Suprapubic skin (tissue), 3 donors: ENCODE data around the gene ENKD1.

Experiments
- EP300 ChIP-seq: sonication (generic); formaldehyde crosslinking; IDR thresholded peaks from one replicate; pipeline ENCODE4 v1.6.1; 2017; ENCODE audit warnings: antibody characterized with exemption
- TF ChIP-seq, protein P1 (sequence below), 2 donors: fragments of 200-600 bp in 1 of 2; fragments of 450-650 bp in 1 of 2; sonication (generic) in 1 of 2; IDR thresholded peaks; one replicate each; pipeline ENCODE4 v1.5.1; 2016 to 2019; ENCODE audit warnings: antibody characterized with exemption in 2 of 2, mild to moderate bottlenecking in 1 of 2, moderate library complexity in 1 of 2

DNA sequence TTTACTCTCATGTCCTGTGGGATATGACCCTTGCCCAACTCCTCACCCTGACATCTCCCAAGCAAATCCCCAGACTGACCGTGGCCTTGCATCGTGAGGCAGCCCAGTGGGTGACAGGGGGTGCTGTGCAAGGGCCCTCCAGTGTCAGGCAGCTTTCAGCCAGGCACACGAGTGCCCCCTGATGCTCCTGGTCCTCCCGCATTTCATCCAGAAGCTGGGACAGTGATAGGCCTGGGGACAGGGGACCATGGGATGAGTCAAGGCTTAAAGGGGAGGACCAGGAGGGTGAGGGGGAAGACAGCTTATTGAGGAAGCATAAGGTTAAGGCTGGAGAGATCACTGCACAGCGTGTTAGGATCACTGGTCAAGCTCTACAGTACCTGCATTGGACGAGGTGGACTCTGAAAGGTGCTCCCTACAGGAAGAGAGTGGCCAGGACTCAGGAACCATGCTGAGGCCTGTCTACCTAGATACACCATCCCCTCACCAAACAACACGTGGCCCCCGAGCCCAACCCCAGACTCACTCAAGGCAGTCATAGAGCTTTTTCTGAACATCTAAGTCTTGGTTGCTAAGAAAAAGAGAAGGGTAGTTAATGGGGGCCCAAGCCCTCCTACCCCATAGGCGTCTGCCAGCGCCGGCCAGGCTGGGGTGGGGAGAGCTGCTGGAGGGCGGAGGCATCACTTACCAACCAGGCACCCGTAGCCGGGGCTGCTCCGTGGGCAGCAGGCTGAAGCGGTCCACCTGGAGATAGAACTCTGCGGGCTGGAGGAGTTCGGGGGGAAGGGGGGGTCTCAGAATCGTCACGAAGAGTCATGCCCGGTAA, 7.5 kb downstream of the ENKD1 start:
- TF ChIP-seq, protein P1, sequence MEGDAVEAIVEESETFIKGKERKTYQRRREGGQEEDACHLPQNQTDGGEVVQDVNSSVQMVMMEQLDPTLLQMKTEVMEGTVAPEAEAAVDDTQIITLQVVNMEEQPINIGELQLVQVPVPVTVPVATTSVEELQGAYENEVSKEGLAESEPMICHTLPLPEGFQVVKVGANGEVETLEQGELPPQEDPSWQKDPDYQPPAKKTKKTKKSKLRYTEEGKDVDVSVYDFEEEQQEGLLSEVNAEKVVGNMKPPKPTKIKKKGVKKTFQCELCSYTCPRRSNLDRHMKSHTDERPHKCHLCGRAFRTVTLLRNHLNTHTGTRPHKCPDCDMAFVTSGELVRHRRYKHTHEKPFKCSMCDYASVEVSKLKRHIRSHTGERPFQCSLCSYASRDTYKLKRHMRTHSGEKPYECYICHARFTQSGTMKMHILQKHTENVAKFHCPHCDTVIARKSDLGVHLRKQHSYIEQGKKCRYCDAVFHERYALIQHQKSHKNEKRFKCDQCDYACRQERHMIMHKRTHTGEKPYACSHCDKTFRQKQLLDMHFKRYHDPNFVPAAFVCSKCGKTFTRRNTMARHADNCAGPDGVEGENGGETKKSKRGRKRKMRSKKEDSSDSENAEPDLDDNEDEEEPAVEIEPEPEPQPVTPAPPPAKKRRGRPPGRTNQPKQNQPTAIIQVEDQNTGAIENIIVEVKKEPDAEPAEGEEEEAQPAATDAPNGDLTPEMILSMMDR (IDR thresholded peaks at IDR 0.05): no peak
- no peak for TF ChIP-seq EP300
